H1 (cell line): Measurements from ENCODE around the gene WWP2. TPM values are rescaled to one million over a fixed set of nuclear protein-coding genes. Genes with fewer than 3 reads are reported as not detected.

Experiments used
- GTF2F1 ChIP-seq: IDR thresholded peaks from 2 replicates; pipeline ENCODE4 v1.6.1; 2012; ENCODE audit warnings: low read depth, low read length, improper control_type of control experiment, borderline replicate concordance
- MAFK ChIP-seq: IDR thresholded peaks from 2 replicates; pipeline ENCODE4 v1.6.1; 2012; ENCODE audit warnings: low read depth, mild to moderate bottlenecking, improper control_type of control experiment, low read length
- SUZ12 ChIP-seq: fragments of 200-600 bp; sonication (generic); IDR thresholded peaks from 2 replicates; pipeline ENCODE4 v1.6.1; 2012; ENCODE audit warnings: mild to moderate bottlenecking, inconsistent platforms, low read length, moderate library complexity, mixed read lengths
- YY1 ChIP-seq: IDR thresholded peaks from 2 replicates; pipeline ENCODE4 v1.6.1; 2011; ENCODE audit warnings: low read depth, mild to moderate bottlenecking, low read length
- polyA plus RNA-seq, 7 experiments: library from polyadenylated mRNA; depleted of rRNA in 3 of 7; stranded (reverse) in 5 of 7; unstranded in 2 of 7; fragments of >200 nt in 5 of 7; fragments of 200-250 nt in 2 of 7; gene quantifications; 1 replicate in 5 of 7; 2 replicates in 1 of 7; 4 replicates in 1 of 7; pipeline versions ENCODE4 v1.2.1 to v1.2.3, GENCODE V29; 2011 to 2013; ENCODE audit warnings: missing spikeins in 2 of 7, mixed read lengths in 2 of 7
- total RNA-seq: library from RNA; stranded (reverse); fragmentation: NEBNext Ultra II Directional; extraction: Animal tissue kit (Norgen Biotek cat#: 25700); gene quantifications from 2 replicates; pipeline ENCODE4 v1.2.1, GENCODE V29; 2021

Gene WWP2
- total and polyA plus RNA-seq, 2 of the 8 experiments (the other 6 are each of a cell fraction or from before 2014, with no cell fraction given), result 14.1 to 42.2 TPM

DNA sequence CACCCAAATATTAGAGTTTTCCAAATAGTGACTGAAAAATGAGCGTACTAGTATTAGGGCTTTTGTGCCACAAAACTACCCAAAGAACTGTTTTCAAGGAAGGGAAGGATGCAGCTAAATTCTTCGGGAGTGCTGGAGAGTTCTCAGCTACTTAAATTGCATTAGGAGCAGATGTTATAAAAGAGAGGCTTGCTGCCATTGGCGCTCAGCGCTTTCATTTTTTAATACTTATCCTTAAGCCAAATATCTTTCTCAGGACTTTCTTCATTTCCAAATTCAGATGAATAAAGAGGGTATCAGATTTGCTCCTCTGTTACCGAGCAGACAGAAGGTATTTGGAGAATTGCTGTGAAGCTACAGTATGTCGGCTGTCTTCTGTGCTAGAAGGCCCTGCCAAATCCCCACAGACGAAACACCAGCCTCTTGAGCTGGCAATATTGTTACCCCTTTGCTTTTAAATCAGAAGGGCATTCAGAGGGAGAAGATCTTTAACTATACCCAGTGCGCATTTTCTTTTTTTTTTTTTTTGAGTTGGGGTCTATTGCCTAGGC, 141.8 kb downstream of the WWP2 start (continued):
- TF ChIP-seq MAFK, result no peak
- TF ChIP-seq SUZ12, result no peak
- TF ChIP-seq GTF2F1, result no peak
- TF ChIP-seq YY1, result no peak
